ENCODE results near the gene PARD3B.

Gene PARD3B

GRCh38 chr2:205232086-205232485 is 686.8 kb downstream of the PARD3B start:
- H3K4me3 ChIP-seq (ENCODE audit: low read length): no peak overlapping the region
- DNase-seq (ENCODE audit: low read depth, low spot score): no peak

GRCh38 chr2:205235434-205235833 is 690.2 kb downstream of the PARD3B start:
- no peak for DNase-seq (ENCODE audit: low read depth, low spot score)

GRCh38 chr2:205237524-205237923 is 692.2 kb downstream of the PARD3B start:
- no peak for DNase-seq (ENCODE audit: low read depth, low spot score)

More at GRCh38 chr2:205235434-205235833, 690.2 kb downstream of the PARD3B start:
- no peak overlapping the region for H3K4me3 ChIP-seq (ENCODE audit: low read length)

GRCh38 chr2:205245001-205245400 is 699.7 kb downstream of the PARD3B start:
- H3K4me3 ChIP-seq (ENCODE audit: low read length): no peak overlapping the region
- DNase-seq (ENCODE audit: low read depth, low spot score): no peak

More at GRCh38 chr2:205237524-205237923, 692.2 kb downstream of the PARD3B start:
- H3K4me3 ChIP-seq (ENCODE audit: low read length): no peak overlapping the region

- H3K4me3 ChIP-seq (ENCODE audit: low read length): no peak overlapping the region
- no peak for DNase-seq (ENCODE audit: low read depth, low spot score)
Observed at GRCh38 chr2:205245652-205246051, 700.4 kb downstream of the PARD3B start.

GRCh38 chr2:205259121-205259520 is 713.8 kb downstream of the PARD3B start:
- DNase-seq (ENCODE audit: low read depth, low spot score): no peak
- no peak overlapping the region for H3K4me3 ChIP-seq (ENCODE audit: low read length)

GRCh38 chr2:205261516-205262020 is 716.3 kb downstream of the PARD3B start:
- H3K4me3 ChIP-seq (ENCODE audit: low read length): no peak overlapping the region
- no peak for DNase-seq (ENCODE audit: low read depth, low spot score)

- no peak overlapping the region for H3K4me3 ChIP-seq (ENCODE audit: low read length)
- DNase-seq (ENCODE audit: low read depth, low spot score): no peak
Observed at GRCh38 chr2:205267323-205267722, 722.0 kb downstream of the PARD3B start.

- no peak for DNase-seq (ENCODE audit: low read depth, low spot score)
- no peak overlapping the region for H3K4me3 ChIP-seq (ENCODE audit: low read length)
Observed at GRCh38 chr2:205270689-205271088, 725.4 kb downstream of the PARD3B start.

GRCh38 chr2:205273148-205273547 is 727.9 kb downstream of the PARD3B start:
- no peak overlapping the region for H3K4me3 ChIP-seq (ENCODE audit: low read length)
- no peak for DNase-seq (ENCODE audit: low read depth, low spot score)

- H3K4me3 ChIP-seq (ENCODE audit: low read length): no peak overlapping the region
- no peak for DNase-seq (ENCODE audit: low read depth, low spot score)
Observed at GRCh38 chr2:205273627-205274026, 728.4 kb downstream of the PARD3B start.

GRCh38 chr2:205274801-205275200 is 729.5 kb downstream of the PARD3B start:
- no peak overlapping the region for H3K4me3 ChIP-seq (ENCODE audit: low read length)
- DNase-seq (ENCODE audit: low read depth, low spot score): no peak

GRCh38 chr2:205276116-205276777 is 731.0 kb downstream of the PARD3B start:
- H3K4me3 ChIP-seq (ENCODE audit: low read length): no peak overlapping the region
- no peak for DNase-seq (ENCODE audit: low read depth, low spot score)

- no peak overlapping the region for H3K4me3 ChIP-seq (ENCODE audit: low read length)
- no peak for DNase-seq (ENCODE audit: low read depth, low spot score)
Observed at GRCh38 chr2:205280596-205281236, 735.4 kb downstream of the PARD3B start.

- H3K4me3 ChIP-seq (ENCODE audit: low read length): no peak overlapping the region
- DNase-seq (ENCODE audit: low read depth, low spot score): no peak
Observed at GRCh38 chr2:205283736-205284270, 738.5 kb downstream of the PARD3B start.

GRCh38 chr2:205284334-205284733 is 739.1 kb downstream of the PARD3B start:
- DNase-seq (ENCODE audit: low read depth, low spot score): no peak
- H3K4me3 ChIP-seq (ENCODE audit: low read length): no peak overlapping the region

- no peak for DNase-seq (ENCODE audit: low read depth, low spot score)
- no peak overlapping the region for H3K4me3 ChIP-seq (ENCODE audit: low read length)
Observed at GRCh38 chr2:205287316-205287715, 742.0 kb downstream of the PARD3B start.

GRCh38 chr2:205288686-205289085 is 743.4 kb downstream of the PARD3B start:
- no peak overlapping the region for H3K4me3 ChIP-seq (ENCODE audit: low read length)
- no peak for DNase-seq (ENCODE audit: low read depth, low spot score)

- DNase-seq (ENCODE audit: low read depth, low spot score): no peak
- H3K4me3 ChIP-seq (ENCODE audit: low read length): no peak overlapping the region
Observed at GRCh38 chr2:205290299-205290698, 745.0 kb downstream of the PARD3B start.

GRCh38 chr2:205292665-205293295 is 747.5 kb downstream of the PARD3B start:
- no peak for DNase-seq (ENCODE audit: low read depth, low spot score)
- no peak overlapping the region for H3K4me3 ChIP-seq (ENCODE audit: low read length)
